Stimulated activated CD8-positive, alpha-beta memory T cell treated with anti-CD3 and anti-CD28 coated beads, Interleukin-4, amount 100 ng/mL, for 48 hours (primary cell): Measurements from ENCODE around the gene NT5DC2.
A peak's percentile ranks its signal among the peaks of the same experiment; 100 is the strongest.

Experiments used
- DNase-seq: peaks from one replicate; pipeline ENCODE4 v3.0.0-alpha.2; 2020

NT5DC2 gene

DNA sequence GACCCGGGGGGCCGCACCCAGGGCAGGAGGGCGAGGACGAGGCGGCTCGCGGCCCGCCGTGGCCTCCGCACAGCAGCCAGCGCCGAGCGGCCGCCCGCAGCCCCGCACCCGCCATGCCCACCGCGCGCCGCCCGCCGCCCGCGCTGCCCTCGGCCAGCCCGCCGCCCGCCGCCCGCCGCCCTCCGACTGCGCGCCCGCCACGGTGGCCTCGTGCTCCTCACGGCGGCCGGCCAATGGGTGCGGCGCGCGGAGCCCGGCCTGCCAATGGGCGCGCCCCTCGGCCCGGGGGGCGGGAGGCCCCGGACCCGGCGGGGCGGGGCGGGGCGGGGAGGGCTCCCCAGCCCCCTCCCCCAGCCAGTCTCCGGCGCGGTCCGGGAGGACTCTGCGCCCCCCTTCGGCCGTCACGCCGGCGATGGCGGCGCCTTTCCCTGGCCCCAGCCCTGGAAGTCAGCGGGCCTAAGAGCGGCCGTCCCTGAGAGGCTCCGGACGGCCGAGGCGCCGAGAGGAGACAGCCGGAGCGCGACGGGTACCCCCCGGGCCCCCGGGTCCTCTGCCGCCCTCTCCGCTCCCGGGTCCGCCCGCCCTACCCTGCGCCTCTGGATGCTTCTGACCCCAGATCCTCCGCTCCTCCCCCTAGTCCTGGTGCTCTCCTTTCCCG is at the start of gene NT5DC2:
Gene NT5DC2, minus strand, starts transcription at position 235 of the 658 bp plus-strand sequence. Its CDS starts 120 bp downstream, at position 115.
- peak; percentile 79 for DNase-seq

DNA sequence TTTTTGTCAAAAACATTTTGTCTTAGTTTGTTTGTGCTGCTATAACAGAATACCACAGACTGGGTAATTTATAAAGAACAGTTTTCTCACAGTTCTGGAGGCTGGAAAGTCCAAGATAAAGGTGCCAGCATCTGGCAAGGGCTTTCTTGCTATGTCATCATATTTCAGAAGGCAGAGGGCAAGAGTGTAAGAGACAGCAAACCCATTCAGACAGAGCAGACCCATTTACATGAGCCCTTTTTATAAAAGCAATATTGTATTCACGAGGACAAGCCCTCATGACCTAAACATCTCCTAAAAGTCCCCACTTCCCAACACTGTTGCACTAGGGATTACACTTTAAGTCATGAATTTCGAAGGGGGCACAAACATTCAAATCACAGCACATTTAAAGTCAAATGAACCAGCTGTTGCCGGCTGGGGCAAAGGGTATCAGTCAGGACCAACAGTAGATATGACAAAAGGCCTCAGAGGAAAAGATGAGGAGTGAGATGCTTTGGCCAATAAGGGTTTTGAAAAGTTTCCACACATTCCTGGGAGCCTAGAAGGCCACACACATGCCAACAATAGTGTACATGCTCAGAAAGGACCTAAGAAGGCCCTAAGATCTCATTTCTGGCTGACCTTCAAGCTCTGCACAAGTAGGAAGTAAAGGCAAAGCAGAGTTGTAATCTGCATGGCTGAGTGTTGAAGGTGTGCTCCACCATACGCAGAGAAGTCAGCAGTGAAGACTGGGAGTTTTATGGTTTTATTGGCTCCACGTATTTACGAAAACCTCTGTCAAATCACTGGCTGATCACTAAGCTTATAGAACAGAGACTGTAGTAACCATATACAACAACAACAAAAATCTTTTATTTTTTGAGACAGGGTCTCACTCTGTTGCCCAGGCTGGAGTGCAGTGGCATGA is 40.7 kb upstream of the NT5DC2 start:
- DNase-seq, result no peak

DNA sequence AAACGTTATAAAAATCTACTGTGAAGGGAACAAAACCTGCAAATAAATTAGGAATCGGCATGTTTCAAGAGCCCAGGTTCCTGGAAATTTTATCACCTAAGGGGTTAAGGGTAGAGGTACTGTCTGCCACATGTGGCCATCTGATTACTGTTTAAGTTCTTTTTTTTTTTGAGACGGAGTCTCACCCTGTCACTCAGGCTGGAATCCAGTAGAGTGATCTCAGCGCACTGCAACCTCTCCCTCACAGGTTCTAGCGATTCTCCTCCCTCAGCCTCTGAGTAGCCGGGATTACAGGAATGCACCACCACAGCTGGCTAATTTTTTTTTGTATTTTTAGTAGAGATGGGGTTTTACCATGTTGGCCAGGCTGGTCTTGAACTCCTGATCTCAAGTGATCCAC is 38.6 kb upstream of the NT5DC2 start:
- no peak for DNase-seq

DNA sequence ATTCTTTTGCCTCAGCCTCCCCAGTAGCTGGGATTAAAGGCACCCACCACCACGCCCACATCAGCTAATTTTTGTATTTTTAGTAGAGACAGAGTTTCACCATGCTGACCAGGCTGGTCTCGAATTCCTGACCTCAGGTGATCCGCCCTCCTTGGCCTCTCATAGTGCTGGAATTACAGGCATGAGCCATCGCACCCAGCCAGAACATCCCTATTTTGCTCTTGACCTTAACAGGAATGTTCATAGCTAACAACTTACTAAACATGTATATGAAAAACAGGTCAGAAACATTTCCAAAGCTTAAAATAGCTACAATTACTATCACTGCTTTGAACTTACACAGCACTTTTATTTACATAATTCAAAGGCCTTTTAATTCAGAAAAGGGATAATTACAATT is 36.4 kb upstream of the NT5DC2 start:
- DNase-seq, result no peak

DNA sequence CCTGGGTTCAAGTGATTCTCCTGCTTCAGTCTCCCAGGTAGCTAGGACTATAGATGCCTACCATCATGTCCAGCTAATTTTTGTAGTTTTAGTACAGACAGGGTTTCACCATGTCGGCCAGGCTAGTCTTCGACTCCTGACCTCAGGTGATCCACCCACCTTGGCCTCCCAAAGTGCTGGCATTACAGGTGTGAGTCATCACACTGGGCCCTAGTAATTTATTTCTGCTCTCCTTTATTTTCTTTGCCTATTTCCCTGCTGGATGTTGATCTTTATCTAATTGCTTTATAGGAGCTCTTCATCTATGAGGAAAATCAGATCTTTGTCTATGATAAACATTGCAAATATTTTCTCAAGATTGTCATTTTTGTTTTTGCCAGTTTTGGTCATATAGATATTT is 34.4 kb upstream of the NT5DC2 start:
- no peak for DNase-seq

DNA sequence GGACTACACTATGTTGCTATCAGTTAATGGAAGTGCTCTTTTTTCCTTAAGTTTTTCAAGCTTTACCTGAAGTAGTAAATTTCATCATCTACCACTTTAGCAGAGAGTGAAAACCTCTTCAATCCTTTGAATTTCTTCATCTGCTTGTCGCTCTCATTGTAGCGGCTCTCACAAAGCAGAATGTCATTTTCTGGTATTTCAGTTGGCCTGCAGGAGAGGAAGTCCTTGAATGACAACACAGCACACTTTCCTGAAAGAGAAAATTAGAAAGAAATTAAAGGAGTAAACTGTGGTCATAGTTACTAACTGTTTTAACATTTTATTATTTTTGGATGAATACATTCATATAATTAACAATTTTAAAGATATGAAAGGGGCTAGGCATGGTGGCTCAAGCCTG is 30.3 kb upstream of the NT5DC2 start:
- DNase-seq, result no peak

DNA sequence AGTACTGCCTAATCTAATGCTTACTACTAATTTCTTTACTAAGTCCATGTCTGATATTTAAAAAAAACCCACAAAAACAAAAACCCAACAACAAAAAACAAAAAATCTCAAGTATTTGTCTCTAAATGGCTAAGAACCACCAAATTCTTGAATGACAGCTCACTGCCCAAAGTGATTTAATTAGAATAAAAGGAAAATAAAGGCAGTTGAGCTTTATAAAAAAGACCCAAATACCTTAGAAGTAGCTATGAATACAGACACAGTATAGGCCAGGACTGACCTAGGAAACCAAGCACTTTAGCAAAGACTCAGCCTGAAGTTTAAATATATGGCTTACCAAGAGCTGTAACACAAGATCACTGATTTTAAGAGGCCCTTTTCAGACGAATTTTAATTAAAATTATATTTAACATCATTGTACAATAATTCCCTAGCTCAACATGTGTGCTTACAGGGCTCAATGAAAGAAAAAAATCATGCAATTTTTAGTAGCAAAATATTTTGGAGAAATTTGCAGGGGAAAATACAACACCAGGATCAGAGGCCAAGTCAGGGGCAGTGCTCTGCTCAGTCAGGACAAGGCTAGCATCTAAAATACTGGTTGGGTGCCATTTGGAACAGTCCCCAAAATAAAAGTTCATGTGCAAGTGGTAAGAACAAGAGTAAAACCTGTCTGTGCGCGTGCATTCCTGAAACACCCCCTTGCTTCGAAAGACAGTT is 27.5 kb upstream of the NT5DC2 start:
- DNase-seq, result no peak

DNA sequence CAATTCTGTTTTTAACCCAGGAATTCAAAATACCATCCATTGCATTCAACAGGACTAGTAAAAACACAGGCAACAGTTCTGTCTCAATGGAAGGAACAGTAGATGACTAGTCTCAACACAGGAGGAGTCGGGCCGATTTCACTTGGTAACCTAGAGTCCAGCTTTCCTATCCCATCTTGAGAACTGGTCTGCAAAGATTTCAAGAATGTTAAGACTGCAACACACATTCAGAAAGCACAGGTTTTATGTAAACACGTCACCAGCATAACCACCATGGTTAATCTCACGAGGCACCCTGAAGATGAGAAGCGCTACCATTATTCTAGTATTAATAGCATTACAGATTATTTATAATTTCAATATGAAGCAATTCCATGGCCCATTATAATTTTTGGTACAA is 24.8 kb upstream of the NT5DC2 start:
- no peak for DNase-seq

DNA sequence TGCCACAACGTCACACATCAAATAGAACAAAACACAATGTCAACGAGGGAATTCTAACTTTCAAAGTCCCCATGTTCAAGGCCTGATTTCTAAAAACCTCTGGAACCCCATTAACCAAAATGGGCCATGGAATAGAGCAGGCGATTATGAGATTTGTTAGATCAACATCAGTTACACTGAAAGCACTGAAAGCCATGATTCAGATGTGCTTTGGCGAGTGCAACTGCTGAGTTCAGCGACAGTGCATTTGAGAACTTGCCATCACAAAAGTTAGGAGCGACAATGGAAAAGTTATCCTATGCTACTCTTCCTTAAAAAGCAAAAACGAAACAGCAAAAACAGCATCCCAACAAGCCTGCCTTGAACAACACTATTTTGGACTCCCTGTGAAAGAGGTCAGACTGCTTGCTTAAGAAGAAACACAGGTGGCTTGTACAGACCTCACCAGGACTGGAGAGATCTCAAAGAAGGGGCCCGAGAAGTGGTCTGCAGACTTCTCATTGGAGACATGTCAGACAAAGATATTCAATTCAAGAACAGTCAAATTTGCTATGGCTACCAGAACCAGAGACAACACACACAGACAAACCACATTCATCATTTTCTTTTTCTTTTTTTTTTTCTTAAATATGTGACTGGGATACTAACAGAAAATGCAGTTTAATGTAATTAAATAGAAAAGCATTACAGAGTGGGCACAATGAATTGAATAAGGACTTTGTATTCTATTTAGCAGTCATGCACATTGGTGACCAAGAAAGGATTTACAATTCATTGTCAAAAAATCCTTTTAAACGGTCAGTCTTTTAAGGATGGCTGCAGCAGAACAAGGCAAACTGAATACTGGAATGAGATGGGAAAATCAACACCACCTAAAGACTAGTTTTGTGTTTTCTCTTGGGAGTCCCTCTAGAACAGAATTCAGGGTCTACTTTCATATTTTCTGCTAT is 23.6 kb upstream of the NT5DC2 start:
- no peak for DNase-seq

DNA sequence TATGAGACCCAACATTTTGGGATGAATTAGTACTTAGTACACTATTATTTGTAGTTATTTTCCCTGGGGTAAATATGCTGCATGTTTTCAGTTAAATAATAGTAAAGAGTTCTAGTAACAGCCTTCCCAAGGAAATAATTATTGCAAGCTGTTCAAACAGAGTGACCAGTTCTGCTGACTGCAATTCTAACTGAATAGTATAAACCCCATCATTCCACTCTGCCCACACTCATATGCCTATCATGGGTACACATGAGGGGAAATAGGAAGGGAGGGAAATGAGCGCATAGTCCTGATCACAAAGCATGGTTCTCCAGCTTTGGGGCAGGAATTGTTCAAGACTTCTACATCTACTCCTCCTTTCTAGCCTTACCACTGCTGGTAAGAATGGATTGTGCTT is 21.4 kb upstream of the NT5DC2 start:
- no peak for DNase-seq

DNA sequence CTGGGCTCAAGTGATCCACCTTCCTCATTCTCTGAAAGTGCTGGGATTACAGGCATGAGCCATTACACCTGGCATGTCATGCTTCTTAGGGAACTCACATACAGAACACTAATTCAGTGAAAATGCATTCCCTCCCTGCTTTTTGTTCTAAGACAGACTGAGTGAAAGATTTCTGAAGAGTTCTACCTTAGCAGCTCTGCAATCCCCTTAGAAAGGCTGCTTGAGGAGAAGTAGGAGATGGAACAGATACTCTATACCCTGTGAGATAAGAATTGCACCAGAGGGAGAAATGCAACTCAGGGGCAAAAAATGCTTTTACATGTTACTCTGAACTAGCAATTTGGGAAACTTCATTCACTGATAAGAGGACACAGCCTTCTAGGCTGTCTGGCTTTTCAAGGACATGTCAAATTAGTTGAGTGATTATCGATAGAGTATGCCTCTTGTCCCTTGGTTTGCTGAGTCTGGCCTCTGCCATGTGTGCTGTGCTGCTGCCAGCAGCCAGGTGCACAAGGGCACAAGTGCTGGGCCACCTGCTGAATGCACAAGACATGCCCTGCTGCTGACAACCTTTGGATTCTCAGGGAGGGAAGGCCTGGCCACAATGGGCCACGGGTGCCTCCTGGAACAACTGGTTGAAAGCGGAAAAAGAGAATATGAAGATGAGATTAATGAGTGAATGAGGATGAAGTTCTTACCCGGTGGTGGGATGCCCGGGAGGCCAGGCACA is 20.5 kb upstream of the NT5DC2 start:
- DNase-seq, result no peak

DNA sequence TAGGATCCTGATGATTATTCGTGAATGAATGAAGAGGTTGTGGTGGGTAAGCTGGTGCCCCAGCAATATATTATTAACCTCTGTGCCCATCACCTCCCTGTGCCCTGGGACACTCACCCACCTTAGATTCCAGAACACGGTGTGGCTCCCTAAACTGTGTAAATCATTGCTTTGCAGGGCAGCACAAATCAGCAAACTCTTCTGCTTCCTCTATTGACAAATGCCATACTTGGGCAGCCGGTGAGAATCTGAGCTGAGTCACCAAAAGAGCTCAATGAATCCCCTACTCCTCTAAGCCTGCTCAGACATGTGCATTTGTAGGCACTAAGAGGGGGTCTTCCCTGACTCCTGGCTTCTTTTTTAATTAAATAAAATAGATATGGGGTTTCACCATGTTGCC is 18.4 kb upstream of the NT5DC2 start:
- no peak for DNase-seq

DNA sequence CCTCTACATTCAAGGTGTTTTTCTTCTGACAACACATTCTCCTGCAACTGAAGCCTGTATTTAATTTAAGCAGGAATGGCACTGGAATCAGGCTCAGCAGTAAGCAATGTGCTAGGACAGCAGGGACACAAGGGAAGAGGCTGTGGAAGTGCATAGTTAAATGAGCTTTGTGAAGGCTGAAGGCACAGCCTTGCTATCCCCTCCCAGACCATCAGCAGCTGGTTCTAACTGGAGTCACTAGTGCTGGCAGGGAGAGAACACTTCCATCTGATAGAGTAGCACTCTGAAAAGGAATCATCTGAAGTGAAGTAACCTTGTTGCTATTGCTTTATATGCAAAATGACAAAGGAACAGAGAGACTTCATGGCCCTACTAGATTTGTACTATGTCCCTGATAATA is 17.5 kb upstream of the NT5DC2 start:
- no peak for DNase-seq

DNA sequence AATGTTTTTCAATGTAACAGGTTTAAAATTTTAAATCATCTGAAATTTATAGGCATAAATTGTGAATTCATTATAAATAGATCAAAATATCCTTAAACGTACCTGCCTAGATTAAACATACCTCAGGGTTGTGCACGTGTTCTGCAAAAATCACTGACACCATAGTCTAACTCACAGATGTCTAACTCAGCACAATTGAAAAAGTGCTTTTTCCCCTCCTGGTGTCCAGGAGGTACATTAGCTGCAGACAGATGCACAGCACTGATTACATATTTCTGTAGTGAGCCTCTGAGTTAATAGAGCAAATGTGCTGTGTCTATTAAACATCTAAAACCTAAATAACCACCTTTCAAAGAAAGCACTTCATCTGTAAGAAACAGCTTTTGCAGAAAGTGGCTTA is 13.5 kb upstream of the NT5DC2 start:
- no peak for DNase-seq

DNA sequence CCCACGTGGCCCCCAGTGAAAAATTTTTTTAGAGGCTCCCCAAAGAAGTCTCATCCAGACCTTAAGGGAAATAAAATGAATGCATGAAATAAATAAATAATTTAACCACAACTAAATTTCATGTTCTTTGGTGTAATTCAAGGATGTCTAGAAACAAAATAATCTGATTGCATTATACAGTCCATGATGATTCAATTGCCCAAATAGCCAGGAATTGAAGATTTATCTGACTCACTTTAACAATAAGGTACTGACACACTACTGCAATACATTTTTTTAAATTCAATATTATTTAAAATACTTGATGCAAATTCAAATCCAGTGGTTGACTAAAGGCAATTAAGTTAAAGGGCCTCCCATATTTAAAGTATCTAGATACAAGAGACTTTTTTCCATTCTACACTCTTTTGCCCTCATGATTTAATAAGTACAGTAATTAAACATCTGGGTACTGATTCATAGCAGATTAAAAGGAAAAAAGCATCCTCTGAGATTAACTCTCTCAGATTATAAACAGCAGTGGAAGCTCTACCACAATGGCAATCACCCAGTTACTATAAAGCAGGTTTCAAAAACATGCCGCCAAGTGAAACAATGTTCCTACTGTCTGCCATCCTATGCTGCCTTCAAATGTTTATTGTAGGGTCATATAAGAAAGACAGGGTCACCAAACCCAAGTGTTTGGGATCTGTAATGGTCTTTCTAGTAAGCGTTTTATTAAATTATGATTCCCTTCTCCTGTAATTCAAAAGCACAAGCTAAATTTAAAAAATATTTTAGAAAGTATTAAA is 12.6 kb upstream of the NT5DC2 start:
- DNase-seq, result no peak

DNA sequence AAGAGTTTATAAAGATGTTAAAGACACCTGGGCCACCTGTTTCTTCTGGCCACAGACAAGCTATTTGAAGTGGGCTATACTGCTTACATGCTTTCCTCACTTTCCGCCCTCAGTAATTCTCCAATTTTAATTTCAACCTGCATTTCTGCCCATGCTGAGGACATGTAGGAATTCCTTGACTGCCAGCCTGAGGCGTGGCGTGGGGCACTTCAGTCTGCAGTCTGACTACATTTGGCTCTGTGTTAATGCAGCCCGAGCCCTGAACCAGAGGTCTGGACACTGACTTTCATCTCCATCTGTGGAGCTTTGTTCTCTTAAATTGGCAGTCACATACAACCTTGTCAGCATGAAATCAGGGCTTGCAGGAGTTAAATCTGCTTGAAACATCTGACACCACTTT is 11.3 kb upstream of the NT5DC2 start:
- no peak for DNase-seq

DNA sequence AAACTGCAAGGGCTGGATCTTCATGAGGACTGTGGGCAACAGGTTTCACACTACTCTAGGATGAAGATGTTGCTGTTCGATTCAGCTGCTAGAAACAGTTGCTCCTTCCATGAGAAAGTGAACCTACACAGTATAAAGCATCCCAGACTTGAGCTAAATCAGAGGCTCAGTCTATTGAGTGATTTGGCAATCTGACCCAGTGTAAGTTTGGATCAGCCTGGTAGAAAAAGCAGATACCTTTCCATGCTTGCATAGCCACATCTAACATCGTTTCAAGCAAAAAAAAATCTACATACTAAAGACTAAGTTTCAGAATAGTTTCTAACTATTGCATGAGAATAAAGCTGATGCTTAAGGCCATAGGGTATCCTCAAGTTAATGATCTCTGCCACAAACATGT is 7.4 kb upstream of the NT5DC2 start:
- DNase-seq, result no peak

DNA sequence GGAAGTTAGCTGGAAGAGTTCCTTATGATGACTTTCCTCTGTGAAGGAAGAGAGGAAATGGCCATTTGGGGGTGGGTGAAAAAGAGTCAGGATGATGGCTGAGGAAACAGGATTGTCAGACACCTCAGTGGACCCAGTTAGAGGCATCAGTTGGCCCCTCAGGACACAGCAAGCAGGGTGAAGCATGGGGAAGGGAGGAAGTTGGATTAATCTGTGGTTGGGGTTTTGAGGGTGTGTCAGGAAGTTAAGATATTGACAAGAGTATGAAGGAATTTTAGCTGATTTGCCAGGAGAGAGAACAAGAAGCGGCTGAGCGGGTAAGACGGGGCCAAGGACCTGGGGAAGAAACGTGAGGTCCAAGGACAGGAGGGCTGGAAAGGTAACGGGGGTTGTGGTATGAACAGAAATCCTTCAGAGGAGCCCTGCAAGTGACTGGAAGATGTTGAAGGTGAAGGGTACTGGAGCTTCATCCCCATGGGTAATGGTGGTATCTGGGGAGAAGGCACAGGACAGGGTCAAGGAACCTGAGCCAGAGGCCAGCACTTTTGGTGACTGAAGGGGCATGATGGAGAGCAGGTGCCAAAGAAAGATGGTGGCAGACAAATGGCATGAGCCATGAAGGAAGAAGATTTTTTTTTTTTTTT is 5.5 kb upstream of the NT5DC2 start:
- no peak for DNase-seq

DNA sequence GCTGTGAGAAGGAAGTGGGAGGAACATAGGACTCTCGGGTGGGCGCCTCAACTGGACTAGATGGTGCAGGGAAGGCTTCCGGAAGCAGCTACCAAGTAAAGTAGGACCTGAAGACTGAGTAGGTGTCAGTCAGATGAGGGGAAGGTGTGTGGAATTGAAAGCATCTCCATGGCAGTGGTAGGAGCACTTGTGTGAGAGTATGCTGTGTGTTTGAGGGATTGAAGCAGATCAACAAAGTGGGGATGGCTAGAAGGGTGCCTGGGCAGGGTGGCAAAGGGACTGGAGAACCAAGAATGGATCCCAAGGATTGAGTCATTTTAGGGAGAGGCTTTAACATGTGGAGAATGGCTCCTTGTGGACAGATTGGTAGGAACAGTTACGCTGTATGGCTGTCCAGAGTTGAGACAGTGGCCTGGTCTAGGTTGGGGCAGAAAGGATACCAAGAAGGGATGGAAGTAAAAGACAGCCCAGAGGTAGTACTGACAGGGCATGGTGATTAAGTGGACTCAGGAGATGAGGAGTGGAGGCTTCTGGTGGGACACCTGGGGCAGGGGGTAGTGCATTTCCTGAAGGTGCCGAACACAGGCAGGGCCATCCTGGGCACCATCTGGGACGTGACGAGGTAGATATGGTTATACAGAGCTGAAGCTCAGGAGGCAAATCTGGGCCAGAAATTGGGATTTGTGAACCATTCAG is 4.2 kb upstream of the NT5DC2 start:
- DNase-seq, result peak; percentile 22

DNA sequence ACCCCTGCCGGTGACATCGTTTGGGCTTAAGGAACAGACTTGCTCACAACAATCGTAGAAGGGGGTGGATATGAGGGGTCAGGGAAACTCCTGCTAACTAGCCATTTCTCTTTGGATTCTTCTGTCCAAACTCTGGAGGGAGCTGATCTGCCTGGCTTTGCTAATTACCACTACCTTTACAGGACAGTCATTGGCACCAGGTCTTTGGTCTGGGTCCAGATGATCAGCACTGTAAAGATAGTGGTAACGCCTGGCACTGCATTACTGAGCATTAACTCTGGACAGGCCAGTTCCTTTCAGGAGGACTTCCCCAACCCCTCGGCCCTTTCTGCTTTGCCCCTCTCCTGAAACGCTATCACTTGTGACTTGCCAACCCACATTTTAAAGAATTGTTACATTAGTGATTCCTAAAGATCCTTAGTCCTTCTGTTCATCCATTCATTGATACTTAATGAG is 3.5 kb upstream of the NT5DC2 start:
- DNase-seq, result no peak
